Kidney (tissue), 22 donors: ENCODE measurements around the gene RIMKLA. TPM values are rescaled to one million over a fixed set of nuclear protein-coding genes. Genes with fewer than 3 reads are reported as not detected.
A peak's percentile ranks its signal among the peaks of the same experiment; 100 is the strongest.

Source experiments
- DNase-seq, 5 donors: peaks; one replicate each; pipeline ENCODE4 v3.0.0-alpha.2; 2013 to 2020
- FAIRE-seq: peaks from 2 replicates; lab custom pipeline; 2012; peaks lifted over from hg19 to GRCh38; lab: Jason Lieb, UNC
- H3K27ac ChIP-seq, 2 donors: one replicate each; pipeline ENCODE4 v1.7.0; 2013; ENCODE audit warnings: low read depth in 2 of 2, low read length in 2 of 2, inconsistent platforms in 1 of 2
- H3K27me3 ChIP-seq: one replicate; pipeline ENCODE4 v1.7.1; 2013; ENCODE audit warnings: low read length, inconsistent platforms; ENCODE audit not compliant: control insufficient read depth, insufficient read depth
- H3K36me3 ChIP-seq, 3 donors: one replicate each; pipeline versions ENCODE4 v1.7.0 to v1.7.1; 2013; ENCODE audit warnings: low read length in 3 of 3, control low read depth in 1 of 3, inconsistent platforms in 1 of 3; ENCODE audit not compliant: insufficient read depth in 3 of 3, control insufficient read depth in 2 of 3
- H3K4me1 ChIP-seq, 3 donors: one replicate each; pipeline versions ENCODE4 v1.7.0 to v1.7.1; 2013; ENCODE audit warnings: low read length in 3 of 3, inconsistent platforms in 1 of 3, low read depth in 1 of 3; ENCODE audit not compliant: control insufficient read depth in 2 of 3, insufficient read depth in 2 of 3
- H3K4me3 ChIP-seq, 3 donors: one replicate each; pipeline versions ENCODE4 v1.7.0 to v1.8.1; 2013; ENCODE audit warnings: low read length in 3 of 3, control low read depth in 1 of 3, inconsistent platforms in 1 of 3
- H3K9ac ChIP-seq, 3 donors: one replicate each; pipeline versions ENCODE4 v1.7.0 to v1.7.1; 2013; ENCODE audit warnings: low read length in 3 of 3, control low read depth in 1 of 3, inconsistent platforms in 1 of 3
- H3K9me3 ChIP-seq, 3 donors: one replicate each; pipeline versions ENCODE4 v1.7.0 to v1.7.1; 2013; ENCODE audit warnings: low read length in 3 of 3, control low read depth in 1 of 3, inconsistent platforms in 1 of 3; ENCODE audit not compliant: control insufficient read depth in 2 of 3, insufficient read depth in 1 of 3
- CTCF ChIP-seq: IDR thresholded peaks from 3 replicates; pipeline ENCODE4 v1.5.1; 2012; ENCODE audit warnings: mild to moderate bottlenecking, moderate library complexity, borderline replicate concordance; ENCODE audit not compliant: insufficient read depth; ENCODE audit errors: extremely low read depth
- intact Hi-C: fragments of 100-400 bp; cut with DNase I; formaldehyde crosslinking; loops from one replicate; pipeline ENCODE4 v1.11.1; 2022
- long read RNA-seq, 10 donors: library from polyadenylated mRNA in 1 of 10; unstranded in 1 of 10; transcript quantifications; one replicate each; pipeline ENCODE4 v2.0.0 and lab custom pipeline, GENCODE V29; 2021 to 2026
- polyA plus RNA-seq: library from polyadenylated mRNA; stranded (reverse); fragments of 350-450 nt; fragmentation: Illumina TruSeq; extraction: RNeasy Lipid Tissue Mini Kit (QIAGEN cat#74804); gene quantifications from one replicate; pipeline ENCODE4 v1.2.3, GENCODE V29; 2014; ENCODE audit warnings: low read depth, low replicate concordance; ENCODE audit not compliant: insufficient read depth
- total RNA-seq: library from RNA; stranded (reverse); fragmentation: NEBNext Ultra II Directional; extraction: Animal tissue kit (Norgen Biotek cat#: 25700); gene quantifications from one replicate; pipeline ENCODE4 v1.2.1, GENCODE V29; 2021
- donor health status: control.
- donor health status: control.
- donor health status: control.
- donor health status: control.
- donor health status: control.
- donor health status: DM: yes; HTN: yes; CAD: no.
- donor health status: Normal renal cell carcinoma (clear cell type).

RIMKLA gene
- total RNA-seq (3.3 TPM), polyA plus RNA-seq (1.1 TPM)
- long read RNA-seq, donor 1, result 0 reads
- long read RNA-seq, donor 2, result 0 reads
- long read RNA-seq, donor 3, result 0 reads
- long read RNA-seq, donor 4, result 0 reads
- long read RNA-seq, donor 5, result 0 reads
- long read RNA-seq, donor 6, result 0 reads
- long read RNA-seq, donor 7, full-length matches to known transcripts, result 5 of 6 reads
- long read RNA-seq, donor 7, partial matches to known transcripts, result 0 of 6 reads
- long read RNA-seq, donor 7, other reads (novel, unspliced or antisense), result 1 of 6 reads
- long read RNA-seq, donor 8, result 0 reads
- long read RNA-seq, donor 9, result 0 reads
- long read RNA-seq, donor 10, result 0 reads

DNA sequence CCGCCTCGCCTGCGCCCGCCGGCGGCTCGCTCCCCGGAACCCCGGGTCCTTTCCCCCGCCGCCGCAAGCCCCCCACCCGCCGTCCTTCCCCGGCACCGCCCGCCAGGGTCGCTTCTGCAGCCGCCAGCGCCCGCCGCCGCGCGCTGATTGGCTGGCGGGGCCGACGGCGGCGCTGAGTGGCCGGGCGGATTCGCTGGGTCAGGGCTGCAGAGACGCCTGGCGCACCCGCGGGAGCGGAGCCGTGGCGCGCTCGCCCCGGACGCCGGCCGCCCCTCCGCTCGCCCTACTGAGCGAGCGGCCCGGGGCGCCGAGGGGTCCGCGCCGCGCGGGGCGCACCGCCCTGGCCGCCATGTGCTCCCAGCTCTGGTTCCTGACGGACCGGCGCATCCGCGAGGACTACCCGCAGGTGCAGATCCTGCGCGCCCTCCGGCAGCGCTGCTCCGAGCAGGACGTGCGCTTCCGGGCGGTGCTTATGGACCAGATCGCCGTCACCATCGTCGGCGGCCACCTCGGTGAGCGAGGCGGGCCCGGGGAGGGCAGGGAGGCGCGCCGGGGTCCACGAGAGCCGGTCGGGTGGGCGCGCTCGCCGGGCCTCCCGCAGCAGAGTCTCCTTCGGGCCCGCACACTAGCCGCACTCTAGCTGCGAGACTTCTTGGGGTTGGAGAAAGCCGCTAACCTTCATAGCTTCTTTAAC lies at the start of gene RIMKLA:
Gene RIMKLA (plus strand): TSS at position 207 of the 694 bp plus-strand sequence. CDS start 143 bp downstream, at position 350.
- DNase-seq, result peak; percentile 63 to 80 (median 65)
- FAIRE-seq, result no peak
- H3K4me1 ChIP-seq, result peaks cover 0 to 7% (median 0%) of the 10 kb centered on the region in 3 donors
- H3K36me3 ChIP-seq, result no peaks in the 10 kb centered on the region
- TF ChIP-seq CTCF, result no peak
- no peak within 1 kb of the TSS for H3K9ac ChIP-seq
- no peaks in the 10 kb centered on the region for H3K9me3 ChIP-seq
- intact Hi-C loops, result no loop called here
- H3K27me3 ChIP-seq, result peaks cover 6% of the 10 kb centered on the region
- H3K4me3 ChIP-seq, result peak within 1 kb of the TSS in 2 of 3 donors; percentile 52 to 60
- no peak within 1 kb of the TSS for H3K27ac ChIP-seq

DNA sequence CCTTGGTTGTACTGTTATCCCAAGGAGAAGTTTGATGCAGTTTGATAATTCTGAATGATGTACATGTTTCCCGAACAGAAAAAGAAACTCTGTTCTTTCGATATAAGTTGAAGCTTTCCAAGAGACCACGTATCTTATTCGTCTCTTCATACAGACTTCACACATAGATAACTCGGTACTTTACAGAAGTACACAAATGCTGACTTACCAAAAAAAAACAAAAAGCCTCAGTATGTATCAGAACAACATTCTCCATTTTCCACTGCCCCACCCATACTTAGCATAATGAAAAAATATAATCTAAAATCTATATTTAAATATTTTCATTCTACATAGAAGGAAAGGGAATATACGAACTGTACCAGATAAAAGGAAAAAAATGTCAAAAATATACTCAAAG lies 47.7 kb upstream of the RIMKLA start:
- DNase-seq (no peak), FAIRE-seq (no peak)
- no peaks in the 10 kb centered on the region for H3K36me3 ChIP-seq
- no peak overlapping the region for H3K9ac ChIP-seq
- intact Hi-C loops, result no loop called here
- no peaks in the 10 kb centered on the region for H3K9me3 ChIP-seq
- no peak overlapping the region for H3K4me3 ChIP-seq
- no peak for TF ChIP-seq CTCF
- peaks cover 3 to 7% (median 4%) of the 10 kb centered on the region in 3 donors for H3K4me1 ChIP-seq
- no peak overlapping the region for H3K27ac ChIP-seq
- no peaks in the 10 kb centered on the region for H3K27me3 ChIP-seq

- DNase-seq (peak in 1 of 5 donors; percentile 20), FAIRE-seq (no peak)
- H3K36me3 ChIP-seq, result no peaks in the 10 kb centered on the region
- TF ChIP-seq CTCF, result no peak
- peak overlapping the region; percentile 29 to 66 (median 60) for H3K9ac ChIP-seq
- peak overlapping the region; percentile 68 to 81 (median 74) for H3K4me3 ChIP-seq
- no peak overlapping the region for H3K27ac ChIP-seq
- peaks cover 3 to 7% (median 4%) of the 10 kb centered on the region in 3 donors for H3K4me1 ChIP-seq
- H3K9me3 ChIP-seq, result no peaks in the 10 kb centered on the region
- H3K27me3 ChIP-seq, result no peaks in the 10 kb centered on the region
- intact Hi-C loops, result no loop called here
Measured at GRCh38 chr1:42333662-42334239, 46.8 kb upstream of the RIMKLA start.
